Measurements from ENCODE around the gene KIRREL3.

KIRREL3 gene

GRCh38 chr11:126999366-126999765, 1.2 kb downstream of the KIRREL3 start:
- no peak for DNase-seq (ENCODE audit: low read depth)
- H3K4me3 ChIP-seq (ENCODE audit: low read length) = peak overlapping the region; percentile 88
- TF ChIP-seq, protein P1, sequence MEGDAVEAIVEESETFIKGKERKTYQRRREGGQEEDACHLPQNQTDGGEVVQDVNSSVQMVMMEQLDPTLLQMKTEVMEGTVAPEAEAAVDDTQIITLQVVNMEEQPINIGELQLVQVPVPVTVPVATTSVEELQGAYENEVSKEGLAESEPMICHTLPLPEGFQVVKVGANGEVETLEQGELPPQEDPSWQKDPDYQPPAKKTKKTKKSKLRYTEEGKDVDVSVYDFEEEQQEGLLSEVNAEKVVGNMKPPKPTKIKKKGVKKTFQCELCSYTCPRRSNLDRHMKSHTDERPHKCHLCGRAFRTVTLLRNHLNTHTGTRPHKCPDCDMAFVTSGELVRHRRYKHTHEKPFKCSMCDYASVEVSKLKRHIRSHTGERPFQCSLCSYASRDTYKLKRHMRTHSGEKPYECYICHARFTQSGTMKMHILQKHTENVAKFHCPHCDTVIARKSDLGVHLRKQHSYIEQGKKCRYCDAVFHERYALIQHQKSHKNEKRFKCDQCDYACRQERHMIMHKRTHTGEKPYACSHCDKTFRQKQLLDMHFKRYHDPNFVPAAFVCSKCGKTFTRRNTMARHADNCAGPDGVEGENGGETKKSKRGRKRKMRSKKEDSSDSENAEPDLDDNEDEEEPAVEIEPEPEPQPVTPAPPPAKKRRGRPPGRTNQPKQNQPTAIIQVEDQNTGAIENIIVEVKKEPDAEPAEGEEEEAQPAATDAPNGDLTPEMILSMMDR (conservative IDR thresholded peaks at IDR 0.05; ENCODE audit: low read length) = no peak

- no peak overlapping the region for H3K4me3 ChIP-seq (ENCODE audit: low read length)
- no peak for DNase-seq (ENCODE audit: low read depth)
- TF ChIP-seq, protein P1 (conservative IDR thresholded peaks at IDR 0.05; ENCODE audit: low read length) = no peak
Measured at GRCh38 chr11:126997641-126998040, 2.9 kb downstream of the KIRREL3 start.

- TF ChIP-seq, protein P1 (conservative IDR thresholded peaks at IDR 0.05; ENCODE audit: low read length) = no peak
- DNase-seq (ENCODE audit: low read depth) = peak; percentile 52
Measured at GRCh38 chr11:126997196-126997595, 3.4 kb downstream of the KIRREL3 start.

GRCh38 chr11:126996036-126996804, 4.3 kb downstream of the KIRREL3 start:
- TF ChIP-seq, protein P1 (conservative IDR thresholded peaks at IDR 0.05; ENCODE audit: low read length) = no peak
- no peak overlapping the region for H3K4me3 ChIP-seq (ENCODE audit: low read length)
- no peak for DNase-seq (ENCODE audit: low read depth)

More at GRCh38 chr11:126997196-126997595, 3.4 kb downstream of the KIRREL3 start:
- no peak overlapping the region for H3K4me3 ChIP-seq (ENCODE audit: low read length)

DNA sequence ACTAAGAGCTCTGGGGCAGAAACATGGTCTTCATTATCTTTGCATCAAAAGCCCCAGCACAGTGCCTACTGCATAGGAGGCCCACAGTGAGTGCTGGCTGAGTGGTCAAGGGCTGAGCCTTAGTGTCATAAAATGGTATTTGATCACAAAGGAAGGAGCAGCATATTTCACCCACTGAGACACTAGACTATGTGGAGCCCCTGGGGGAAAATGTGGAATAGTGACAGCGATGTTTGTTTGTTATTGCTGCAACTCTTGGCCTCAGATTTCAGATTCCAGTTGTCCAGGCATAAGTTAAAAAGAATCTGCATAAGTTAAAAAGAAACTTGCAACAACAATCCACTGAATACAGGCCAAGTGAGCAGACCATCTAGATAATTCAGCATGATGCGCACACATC, 7.0 kb downstream of the KIRREL3 start:
- DNase-seq (ENCODE audit: low read depth) = peak; percentile 70
- TF ChIP-seq, protein P1 (conservative IDR thresholded peaks at IDR 0.05; ENCODE audit: low read length) = no peak
- no peak overlapping the region for H3K4me3 ChIP-seq (ENCODE audit: low read length)

GRCh38 chr11:126992804-126993111, 7.8 kb downstream of the KIRREL3 start:
- peak; percentile 98 for DNase-seq (ENCODE audit: low read depth)
- H3K4me3 ChIP-seq (ENCODE audit: low read length) = peak overlapping the region; percentile 50
- TF ChIP-seq, protein P1 (conservative IDR thresholded peaks at IDR 0.05; ENCODE audit: low read length) = no peak

GRCh38 chr11:126992065-126992803, 8.3 kb downstream of the KIRREL3 start:
- TF ChIP-seq, protein P1 (conservative IDR thresholded peaks at IDR 0.05; ENCODE audit: low read length) = no peak
- peak overlapping the region; percentile 50 for H3K4me3 ChIP-seq (ENCODE audit: low read length)
- DNase-seq (ENCODE audit: low read depth) = peak; percentile 100

Data from AG10803 (cell line).